GM19372 (cell line): Measurements from ENCODE around the gene JKAMP.

Source experiments
- ATAC-seq: cut with Tn5 transposase; IDR thresholded peaks from one replicate; pipeline ENCODE4 v1.9.1; 2021; ENCODE audit warnings: mild to moderate bottlenecking, low read depth, moderate library complexity; ENCODE audit not compliant: unreplicated experiment

Gene JKAMP

DNA sequence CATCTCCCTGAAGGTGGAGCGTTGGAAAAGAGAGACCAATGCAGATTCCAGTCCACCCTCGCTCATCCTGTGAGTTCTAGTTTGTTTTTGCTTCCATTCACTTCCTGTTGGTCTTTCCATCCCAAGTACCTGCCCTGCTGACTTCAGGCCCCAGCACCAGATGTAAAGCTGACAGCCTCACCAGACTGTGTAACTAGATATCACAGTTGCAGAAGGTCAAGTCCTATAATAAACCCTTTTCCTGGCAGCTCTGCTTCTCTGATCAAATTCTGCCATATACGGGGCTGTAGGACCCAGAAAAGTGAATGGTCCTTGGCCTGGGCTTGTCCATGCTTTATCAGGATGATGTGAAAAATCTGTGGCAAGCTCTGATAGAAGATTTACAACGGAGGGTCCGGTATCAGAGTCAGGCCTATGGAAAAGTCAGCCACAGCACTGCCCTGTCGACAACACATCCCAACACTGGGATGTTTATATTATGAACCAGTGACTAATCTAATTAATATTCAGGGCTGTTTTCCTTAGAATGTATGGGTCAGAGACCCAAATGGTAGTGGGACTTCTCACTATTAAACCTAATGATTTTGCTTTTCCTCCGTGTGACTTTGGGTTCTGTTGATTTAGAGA lies 50.2 kb downstream of the JKAMP start:
- ATAC-seq = no peak

DNA sequence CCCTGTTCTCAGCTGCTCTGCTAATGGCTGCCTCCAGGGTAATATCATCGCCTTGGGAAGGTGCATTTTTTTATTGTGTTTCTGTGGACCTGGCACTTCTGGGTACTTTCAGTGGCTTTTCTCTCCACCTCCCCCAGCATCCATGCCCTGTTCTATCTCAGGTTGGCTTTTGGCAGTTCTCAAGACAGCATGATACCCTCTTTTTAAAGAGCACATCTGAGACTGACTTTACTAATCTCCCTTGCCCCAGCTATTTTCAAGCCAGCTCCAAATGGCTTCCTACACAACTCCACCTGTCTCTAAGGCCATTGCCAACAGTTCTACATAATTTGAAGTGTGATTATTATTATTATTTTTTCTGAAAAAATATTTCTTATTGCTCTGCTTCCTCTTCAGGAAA lies 53.2 kb downstream of the JKAMP start:
- no peak for ATAC-seq

DNA sequence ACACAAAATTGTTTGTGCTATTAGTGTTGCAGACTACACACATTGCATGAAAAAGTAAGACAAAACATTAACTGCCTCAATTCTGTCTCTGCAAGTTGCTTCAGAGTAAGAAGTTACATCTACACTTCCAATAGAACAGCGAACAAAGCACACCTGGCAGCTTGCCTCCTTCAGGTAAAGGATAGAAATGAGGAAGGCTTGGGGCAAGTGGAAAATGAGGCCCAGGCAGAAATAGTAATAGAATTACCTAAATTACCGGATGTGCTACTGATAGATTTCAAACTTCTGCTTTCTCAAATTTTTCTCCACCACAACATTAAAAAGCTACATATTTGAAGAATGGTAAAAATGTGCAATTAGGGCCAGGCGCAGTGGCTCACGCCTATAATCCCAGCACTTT lies 54.6 kb downstream of the JKAMP start:
- ATAC-seq = no peak

DNA sequence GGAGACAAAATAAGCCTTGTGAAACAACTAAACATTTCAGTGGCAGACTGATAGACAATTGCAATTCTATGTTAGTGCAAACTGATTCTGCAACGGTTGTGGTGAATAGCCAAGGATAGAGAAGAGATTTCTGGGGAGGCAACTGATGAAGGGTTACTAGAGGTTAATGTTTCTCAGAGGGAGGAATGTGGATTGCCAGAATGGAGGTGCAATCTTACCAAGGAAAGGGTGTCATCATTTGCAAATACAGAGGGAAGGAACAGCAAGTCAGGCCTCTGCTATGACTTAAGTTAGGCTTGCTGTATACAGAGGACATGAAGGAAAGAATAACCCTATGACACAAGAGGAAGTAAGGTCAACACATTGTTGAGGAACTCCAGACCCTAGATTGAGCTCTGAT lies 56.5 kb downstream of the JKAMP start:
- ATAC-seq = no peak

DNA sequence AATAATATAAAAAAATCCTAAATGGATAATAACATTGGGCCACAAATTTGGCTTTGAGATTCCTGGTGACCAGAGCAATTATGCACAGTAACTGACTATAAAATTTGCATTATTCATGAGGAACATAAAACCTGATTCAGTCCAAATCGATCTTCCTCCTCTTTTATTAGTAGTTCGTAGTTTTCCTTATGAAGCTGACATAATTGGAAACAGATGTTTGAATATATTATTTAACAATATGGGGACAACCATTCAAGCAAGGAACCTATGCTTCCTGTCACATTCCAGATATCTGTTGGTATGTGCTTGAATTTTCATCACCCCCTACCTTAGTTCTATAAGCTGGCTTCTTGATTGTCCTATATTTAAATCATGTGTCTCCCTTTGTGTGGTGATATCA lies 57.4 kb downstream of the JKAMP start:
- no peak for ATAC-seq

DNA sequence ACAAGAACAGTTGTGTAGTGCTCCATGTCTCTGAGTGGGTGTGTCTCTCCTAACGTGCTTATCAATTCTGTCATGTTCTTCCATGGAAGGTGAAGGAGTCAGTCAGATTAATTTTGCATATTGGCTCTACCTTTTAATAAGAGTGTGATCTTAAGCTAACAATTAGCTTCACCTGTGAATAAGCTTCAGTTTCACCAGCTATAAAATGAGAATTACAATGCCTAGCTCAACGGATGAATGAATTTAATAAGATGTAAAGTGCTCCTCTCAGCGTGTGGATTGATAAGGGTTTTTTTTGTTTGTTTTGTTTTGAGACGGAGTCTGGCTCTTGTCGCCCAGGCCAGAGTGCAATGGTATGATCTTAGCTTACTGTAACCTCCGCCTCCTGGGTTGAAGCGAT lies 59.6 kb downstream of the JKAMP start:
- ATAC-seq = no peak

DNA sequence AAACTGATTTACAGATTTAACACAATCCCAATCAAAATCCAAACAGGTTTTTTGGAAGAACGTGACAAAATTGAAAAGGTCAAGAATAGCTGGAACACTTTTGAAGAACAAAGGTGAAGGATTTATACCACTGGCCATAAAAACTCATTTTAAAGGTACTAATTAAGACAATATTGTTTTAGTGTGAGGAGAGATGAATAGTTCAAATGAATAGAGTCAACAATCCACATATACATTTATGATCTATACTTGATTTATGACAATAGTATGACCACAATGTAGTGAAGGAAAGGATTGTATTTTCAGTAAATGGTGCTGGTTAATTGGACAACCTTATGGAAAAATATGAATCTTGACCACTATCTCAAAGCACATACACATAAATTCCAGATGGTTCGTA lies 63.0 kb downstream of the JKAMP start:
- ATAC-seq = no peak
